Pancreas (tissue), 10 donors: ENCODE data around the gene NSMF. TPM values are rescaled to one million over a fixed set of nuclear protein-coding genes. Genes with fewer than 3 reads are reported as not detected.

Source experiments
- ATAC-seq, 4 donors: fragments of 200-7000 bp; cut with Tn5 transposase; one replicate each; pipeline versions ENCODE4 v1.8.0 to v1.9.1; 2020; ENCODE audit warnings: mild to moderate bottlenecking in 4 of 4, moderate library complexity in 4 of 4
- DNase-seq, 6 donors: peaks; one replicate each; pipeline ENCODE4 v3.0.0-alpha.2; 2020
- FAIRE-seq: peaks from 2 replicates; lab custom pipeline; 2012; peaks lifted over from hg19 to GRCh38; lab: Jason Lieb, UNC
- H3K27ac ChIP-seq, 4 donors: fragments of 200-600 bp; sonication (generic); 1 replicate in 3 of 4; 2 replicates in 1 of 4; pipeline versions ENCODE4 v1.5.0 to v1.8.0; 2020
- H3K27me3 ChIP-seq, 4 donors: fragments of 200-600 bp; one replicate each; pipeline ENCODE4 v1.8.0; 2021
- H3K36me3 ChIP-seq, 3 donors: fragments of 200-600 bp; sonication (generic) in 1 of 3; one replicate each; pipeline versions ENCODE4 v1.5.0 to v1.8.0; 2020 to 2021
- H3K4me1 ChIP-seq, 3 donors: fragments of 200-600 bp; one replicate each; pipeline ENCODE4 v1.8.0; 2021
- H3K4me3 ChIP-seq, 4 donors: fragments of 200-600 bp; sonication (generic) in 2 of 4; one replicate each; pipeline versions ENCODE4 v1.5.0 to v1.8.0; 2020 to 2021
- H3K9me3 ChIP-seq, 4 donors: fragments of 200-600 bp; one replicate each; pipeline ENCODE4 v1.8.0; 2021
- CTCF ChIP-seq, 4 donors: fragments of 200-600 bp; sonication (generic) in 3 of 4; IDR thresholded peaks; one replicate each; pipeline versions ENCODE4 v1.5.0 to v1.8.0; 2021; ENCODE audit warnings: antibody characterized with exemption in 4 of 4
- WGBS, 2 donors: extraction: QIAGEN DNeasy Blood & Tissue Kit; methylation state at CpG; one replicate each; pipeline ENCODE4 v1.1.7; 2013; 5-methylcytosine and 5-hydroxymethylcytosine counted together
- intact Hi-C, 3 donors: fragments of 100-400 bp; cut with DNase I; formaldehyde crosslinking; loops; one replicate each; pipeline versions ENCODE4 v1.11.1 to v1.14.2; 2022
- polyA plus RNA-seq, 2 donors: library from polyadenylated mRNA; stranded (reverse); fragments of 200-250 nt; gene quantifications; one replicate each; pipeline ENCODE4 v1.2.3, GENCODE V29; 2013
- total RNA-seq, 6 donors: library from RNA; stranded (reverse); fragmentation: NEBNext Ultra II Directional in 4 of 6; extraction: Animal tissue kit (Norgen Biotek cat#: 25700) in 4 of 6; gene quantifications; one replicate each; pipeline versions ENCODE4 v1.2.1 to v1.2.4, GENCODE V29; 2021 to 2023
- donor health status: healthy with polysubstance abuse.
- donor health status: DM: no; HTN: no; CAD: no; lungs with moderate emphysema.
- donor health status: DM: no; HTN: no; CAD: no.
- donor health status: control.
- donor health status: control.
- donor health status: Bipolar disorder and iron deficiency.
- donor health status: DM: yes; HTN: yes; CAD: no.
- donor health status: DM: no; HTN: no; CAD: no.
- donor health status: DM: no; HTN: no; CAD: no.
- donor health status: DM: yes; HTN: yes; CAD: no.

The NSMF gene
- total and polyA plus RNA-seq, 8 donors = 22.0 to 81.0 (median 30.0) TPM

GRCh38 chr9:137448602-137448962 lies 10.6 kb downstream of the NSMF start:
- TF ChIP-seq CTCF (IDR thresholded peaks at IDR 0.05) = no peak
- intact Hi-C loops = no loop called here
- Histone ChIP-seq H3K27ac (no peak overlapping the region), H3K27me3 (no peaks in the 10 kb centered on the region), H3K36me3 (peaks cover 0 to 13% (median 0%) of the 10 kb centered on the region in 3 donors), H3K4me3 (no peak overlapping the region), H3K9me3 (no peaks in the 10 kb centered on the region), H3K4me1 (peaks cover 0 to 6% (median 4%) of the 10 kb centered on the region in 3 donors)
- FAIRE-seq = no peak
- DNase-seq = peak in 3 of 6 donors; percentile 5 to 68 (median 50)
- 91 to 92% methylated on average over 16 of the region's 16 CpGs for WGBS, 2 donors
- no peak for ATAC-seq

- 80 to 82% methylated on average over 26 to 27 of the region's 27 CpGs for WGBS, 2 donors
- intact Hi-C loops = no loop called here
- H3K27ac ChIP-seq = no peak overlapping the region
- no peak for FAIRE-seq
- H3K4me1 ChIP-seq = peaks cover 0 to 6% (median 4%) of the 10 kb centered on the region in 3 donors
- H3K4me3 ChIP-seq = no peak overlapping the region
- H3K36me3 ChIP-seq = peaks cover 0 to 12% (median 0%) of the 10 kb centered on the region in 3 donors
- no peak for TF ChIP-seq CTCF (IDR thresholded peaks at IDR 0.05)
- no peaks in the 10 kb centered on the region for H3K9me3 ChIP-seq
- no peak for ATAC-seq
- no peaks in the 10 kb centered on the region for H3K27me3 ChIP-seq
- DNase-seq = peak in 4 of 6 donors; percentile 18 to 80 (median 58)
These were observed 11.2 kb downstream of the NSMF start for GRCh38 chr9:137447722-137448601.

GRCh38 chr9:137446851-137447471 lies 12.2 kb downstream of the NSMF start:
- no peak for FAIRE-seq

GRCh38 chr9:137445930-137446431 lies 13.2 kb downstream of the NSMF start:
- no peak overlapping the region for H3K4me3 ChIP-seq
- H3K36me3 ChIP-seq = peaks cover 0 to 5% (median 0%) of the 10 kb centered on the region in 3 donors
- no peak overlapping the region for H3K27ac ChIP-seq
- DNase-seq (peak in 3 of 6 donors; percentile 49 to 75 (median 61)), FAIRE-seq (no peak), ATAC-seq (peak in 3 of 4 donors; percentile 2 to 17 (median 2))
- no peaks in the 10 kb centered on the region for H3K27me3 ChIP-seq
- no peaks in the 10 kb centered on the region for H3K9me3 ChIP-seq
- WGBS, 2 donors = 19 to 25% methylated on average over 19 of the region's 19 CpGs
- no peak for TF ChIP-seq CTCF (IDR thresholded peaks at IDR 0.05)
- intact Hi-C loops = no loop called here
- H3K4me1 ChIP-seq = peaks cover 0 to 6% (median 4%) of the 10 kb centered on the region in 3 donors

More at GRCh38 chr9:137446851-137447471, 12.2 kb downstream of the NSMF start:
- intact Hi-C loops = no loop called here
- Histone ChIP-seq H3K4me3 (no peak overlapping the region), H3K27me3 (no peaks in the 10 kb centered on the region), H3K4me1 (peaks cover 0 to 6% (median 4%) of the 10 kb centered on the region in 3 donors), H3K36me3 (peaks cover 0 to 5% (median 0%) of the 10 kb centered on the region in 3 donors), H3K27ac (no peak overlapping the region), H3K9me3 (no peaks in the 10 kb centered on the region)
- ATAC-seq = peak in 1 of 4 donors; percentile 3
- 76 to 84% methylated on average over 21 of the region's 21 CpGs for WGBS, 2 donors
- peak in 3 of 6 donors; percentile 36 to 60 (median 51) for DNase-seq
- TF ChIP-seq CTCF (IDR thresholded peaks at IDR 0.05) = no peak
